ENCODE results near the gene GALNT9. TPM values are rescaled to one million over a fixed set of nuclear protein-coding genes. Genes with fewer than 3 reads are reported as not detected.

GALNT9 gene
- total RNA-seq, 1 experiment from 2014 or later: 2.6 TPM

- no peak for ATAC-seq
- no peaks in the 10 kb centered on the region for H3K36me3 ChIP-seq (ENCODE audit: control insufficient read depth in 1 of 2, insufficient read depth in 2 of 2, low read length in 2 of 2)
- no peak overlapping the region for H3K4me3 ChIP-seq (replicated peaks in 1 of 2; ENCODE audit: low read depth in 1 of 2, low read length in 2 of 2)
- H3K9ac ChIP-seq (ENCODE audit: low read length): no peak overlapping the region
- H3K27me3 ChIP-seq (ENCODE audit: insufficient read depth, low read length): no peaks in the 10 kb centered on the region
- no peak overlapping the region for H3K27ac ChIP-seq (ENCODE audit: low read depth, low read length)
- ChIA-PET POLR2A (no interaction called here), RAD21 (ENCODE audit: low non-redundant PET in 1 of 2, low total read pairs in 2 of 2, uncharacterized antibody in 2 of 2, unreplicated experiment in 2 of 2) (no interaction called here), CTCF (no interaction called here)
- H3K9me2 ChIP-seq (ENCODE audit: insufficient read depth): no peaks in the 10 kb centered on the region
- DNase-seq (ENCODE audit: low read depth, low spot score): no peak
- BruUV-seq (replicated peaks): no TSS peak
- H3K9me3 ChIP-seq (ENCODE audit: control insufficient read depth in 1 of 2, insufficient read depth in 1 of 2, low read depth in 1 of 2, low read length in 2 of 2): no peaks in the 10 kb centered on the region
- H3K4me1 ChIP-seq (ENCODE audit: control insufficient read depth in 1 of 2, insufficient read depth in 2 of 2, low read length in 2 of 2): no peaks in the 10 kb centered on the region
- TF ChIP-seq RAD21 (IDR thresholded peaks at IDR 0.05; ENCODE audit: low read depth): no peak
- TF ChIP-seq SRF (IDR thresholded peaks at IDR 0.05; ENCODE audit: low read depth): no peak
- TF ChIP-seq SIN3A (IDR thresholded peaks at IDR 0.05; ENCODE audit: low read depth): no peak
- no peak for TF ChIP-seq ZNF274 (IDR thresholded peaks at IDR 0.05; ENCODE audit: low read depth, low read length)
- TF ChIP-seq EZH2phosphoT487 (IDR thresholded peaks at IDR 0.05; ENCODE audit: borderline replicate concordance): no peak
- TF ChIP-seq JUND (IDR thresholded peaks at IDR 0.05): no peak
- TF ChIP-seq ZFX (IDR thresholded peaks at IDR 0.05): no peak
- TF ChIP-seq CTCF (IDR thresholded peaks at IDR 0.05 in 2 of 3, conservative IDR thresholded peaks at IDR 0.05 in 1 of 3; ENCODE audit: borderline replicate concordance in 1 of 3, insufficient read depth in 1 of 3, low read depth in 2 of 3, low read length in 2 of 3): no peak
- H3K79me2 ChIP-seq (ENCODE audit: insufficient read depth, low read length): no peaks in the 10 kb centered on the region
- intact Hi-C loops (cut with micrococcal nuclease): no loop called here
- no peak overlapping the region for H2AFZ ChIP-seq (ENCODE audit: low read depth, low read length, poor library complexity, severe bottlenecking)
- H3K4me2 ChIP-seq (ENCODE audit: low read length): no peak overlapping the region
- H4K20me1 ChIP-seq (ENCODE audit: insufficient read depth): no peaks in the 10 kb centered on the region
Measured at GRCh38 chr12:132344181-132344580, 14.8 kb upstream of the GALNT9 start.

GRCh38 chr12:132343294-132344004, 14.1 kb upstream of the GALNT9 start:
- H3K36me3 ChIP-seq (ENCODE audit: control insufficient read depth in 1 of 2, insufficient read depth in 2 of 2, low read length in 2 of 2): no peaks in the 10 kb centered on the region
- no peaks in the 10 kb centered on the region for H3K4me1 ChIP-seq (ENCODE audit: control insufficient read depth in 1 of 2, insufficient read depth in 2 of 2, low read length in 2 of 2)
- CTCF ChIA-PET: no interaction called here
- H3K79me2 ChIP-seq (ENCODE audit: insufficient read depth, low read length): no peaks in the 10 kb centered on the region
- H4K20me1 ChIP-seq (ENCODE audit: insufficient read depth): no peaks in the 10 kb centered on the region
- H3K4me3 ChIP-seq (replicated peaks in 1 of 2; ENCODE audit: low read depth in 1 of 2, low read length in 2 of 2): no peak overlapping the region
- no peak for DNase-seq (ENCODE audit: low read depth, low spot score)
- no peak overlapping the region for H3K27ac ChIP-seq (ENCODE audit: low read depth, low read length)
- H3K9me3 ChIP-seq (ENCODE audit: control insufficient read depth in 1 of 2, insufficient read depth in 1 of 2, low read depth in 1 of 2, low read length in 2 of 2): no peaks in the 10 kb centered on the region
- POLR2A ChIA-PET: no interaction called here
- no peak overlapping the region for H2AFZ ChIP-seq (ENCODE audit: low read depth, low read length, poor library complexity, severe bottlenecking)
- H3K9me2 ChIP-seq (ENCODE audit: insufficient read depth): no peaks in the 10 kb centered on the region
- intact Hi-C loops (cut with micrococcal nuclease): no loop called here
- BruUV-seq (replicated peaks): no TSS peak
- H3K27me3 ChIP-seq (ENCODE audit: insufficient read depth, low read length): no peaks in the 10 kb centered on the region
- RAD21 ChIA-PET (ENCODE audit: low non-redundant PET in 1 of 2, low total read pairs in 2 of 2, uncharacterized antibody in 2 of 2, unreplicated experiment in 2 of 2): no interaction called here
- no peak for ATAC-seq
- no peak overlapping the region for H3K4me2 ChIP-seq (ENCODE audit: low read length)
- H3K9ac ChIP-seq (ENCODE audit: low read length): no peak overlapping the region
- TF ChIP-seq ELF1 (IDR thresholded peaks at IDR 0.05; ENCODE audit: borderline replicate concordance, low read depth): no peak
- no peak for TF ChIP-seq REST (IDR thresholded peaks at IDR 0.05; ENCODE audit: low read depth)
- no peak for TF ChIP-seq MAX (IDR thresholded peaks at IDR 0.05)
- no peak for TF ChIP-seq SIN3A (IDR thresholded peaks at IDR 0.05; ENCODE audit: low read depth)
- no peak for TF ChIP-seq FOSL1 (IDR thresholded peaks at IDR 0.05; ENCODE audit: low read depth)
- no peak for TF ChIP-seq ZFX (IDR thresholded peaks at IDR 0.05)
- no peak for TF ChIP-seq ZBTB33 (IDR thresholded peaks at IDR 0.05; ENCODE audit: extremely low read depth, insufficient replicate concordance, low read length)

Data from HCT116 (cell line).